HG03558 (cell line): Measurements from ENCODE around the gene PRIMA1.

Experiments used
- ATAC-seq: cut with Tn5 transposase; IDR thresholded peaks from one replicate; pipeline ENCODE4 v1.9.1; 2021; ENCODE audit warnings: moderate number of reproducible peaks; ENCODE audit not compliant: unreplicated experiment; ENCODE audit errors: extremely low read depth

PRIMA1 gene

DNA sequence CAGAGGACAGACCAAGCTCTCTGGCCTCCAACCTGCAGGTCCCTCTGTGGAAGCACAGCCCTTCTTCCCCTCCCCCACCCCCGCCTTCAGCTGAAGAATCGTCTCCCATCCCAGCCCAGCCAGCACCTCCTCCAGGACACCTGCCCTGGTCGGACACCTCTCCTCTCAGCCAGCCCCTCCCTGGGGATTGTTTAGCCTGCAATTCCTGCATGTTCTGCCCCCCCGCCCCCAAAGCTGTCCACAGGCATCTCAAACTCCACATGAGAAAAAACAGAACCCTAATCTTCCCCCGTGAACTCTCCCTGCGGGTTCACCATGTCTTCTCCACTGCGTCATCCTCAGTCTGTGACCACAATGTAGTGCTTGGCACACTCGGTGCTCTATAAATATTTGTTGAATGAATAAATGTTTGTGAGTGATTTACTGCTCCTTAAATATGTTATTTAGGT, 24.1 kb downstream of the PRIMA1 start:
- ATAC-seq: no peak

DNA sequence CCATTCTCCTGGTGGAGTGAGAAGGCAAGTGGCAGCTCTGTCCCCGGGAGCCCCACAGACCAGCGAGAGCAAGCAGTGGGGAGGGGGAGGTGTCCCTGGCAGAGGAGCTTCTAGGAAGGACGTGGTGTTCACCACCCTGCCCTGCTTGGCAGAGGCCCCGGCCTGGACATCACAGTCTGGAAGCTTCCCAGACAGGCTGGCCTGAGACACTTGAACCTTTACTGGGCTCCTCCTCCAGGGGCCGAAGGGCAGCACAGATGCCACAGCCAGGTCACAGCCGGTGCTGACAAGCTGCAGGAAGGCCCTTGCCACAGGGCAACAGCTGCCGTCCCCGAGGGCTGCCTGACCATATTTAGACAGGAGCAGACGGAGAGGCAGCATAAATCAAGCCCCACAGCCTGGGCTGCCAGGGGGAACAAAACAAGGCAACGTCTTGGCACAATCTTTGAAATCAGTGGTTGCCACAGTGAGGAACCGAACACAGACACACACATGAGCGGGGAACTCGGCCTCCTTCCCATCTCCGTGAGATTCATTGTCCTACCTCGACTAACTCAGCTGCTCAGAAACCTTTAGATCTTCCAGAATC, 28.5 kb downstream of the PRIMA1 start:
- ATAC-seq: no peak

DNA sequence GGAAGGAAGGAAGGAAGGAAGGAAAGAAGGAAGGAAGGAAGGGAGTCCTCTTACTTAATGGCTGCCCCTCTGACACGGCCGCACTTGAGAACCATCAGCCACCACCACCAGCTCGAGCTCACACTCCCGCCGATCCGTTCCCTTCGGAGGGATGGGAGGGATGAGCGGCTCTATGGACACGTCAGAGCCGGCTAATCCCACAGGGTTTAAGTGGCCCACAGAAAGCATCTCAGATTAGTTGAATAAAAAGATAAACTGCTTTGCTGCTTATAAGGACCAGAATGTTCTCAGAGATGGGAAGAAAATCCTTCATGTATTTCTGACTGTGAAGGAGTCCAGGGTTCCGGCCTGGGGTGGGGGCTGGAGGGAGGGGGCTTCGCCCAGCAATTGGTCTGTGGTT, 31.1 kb downstream of the PRIMA1 start:
- ATAC-seq: no peak

DNA sequence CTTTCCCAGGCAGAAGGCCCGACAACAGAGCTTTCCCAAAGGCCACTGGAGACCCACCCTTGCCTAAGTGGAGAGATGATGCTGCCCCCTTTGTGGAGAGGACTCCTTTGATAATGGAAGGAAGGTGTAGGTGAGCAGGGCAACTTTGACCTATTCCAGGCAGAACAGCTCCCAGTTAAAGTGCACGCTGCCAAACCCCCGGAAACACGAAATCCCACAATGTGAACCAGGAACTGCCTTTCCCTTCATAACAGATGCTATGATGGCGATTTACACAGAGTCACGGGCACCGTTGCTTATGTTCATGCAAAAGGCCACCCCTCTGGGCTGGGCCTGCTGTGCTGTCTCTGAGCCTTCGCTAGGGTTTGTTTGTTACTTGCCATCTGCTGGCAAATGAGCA, 34.6 kb downstream of the PRIMA1 start:
- ATAC-seq: no peak

DNA sequence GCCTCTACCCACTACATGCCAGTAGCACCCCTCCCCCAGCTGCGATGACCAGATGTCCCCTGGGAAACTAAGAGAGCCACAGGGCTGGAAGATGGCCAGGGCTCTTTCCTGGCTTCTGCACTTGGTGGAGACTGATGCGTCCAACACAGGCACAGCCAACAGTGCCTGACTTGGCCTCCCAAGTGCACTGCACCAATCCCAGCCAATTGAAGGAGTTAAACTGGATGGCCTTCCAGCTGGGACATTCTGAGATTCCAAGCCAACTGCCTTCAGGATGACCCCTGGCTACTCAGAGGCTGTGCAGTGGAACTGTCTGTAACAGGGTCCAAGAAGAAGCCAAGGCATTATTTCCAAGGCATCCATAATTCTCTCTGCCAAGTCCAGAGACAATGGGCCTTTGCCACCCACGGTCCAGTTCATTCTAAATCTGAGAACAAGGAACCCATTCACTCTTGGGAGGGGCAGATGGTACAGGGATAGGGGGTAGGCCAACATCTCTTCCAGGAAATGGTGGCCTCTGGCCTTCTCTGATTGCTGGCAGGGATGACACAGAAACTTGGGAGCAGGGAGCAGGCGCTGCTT, 35.2 kb downstream of the PRIMA1 start:
- ATAC-seq: no peak

DNA sequence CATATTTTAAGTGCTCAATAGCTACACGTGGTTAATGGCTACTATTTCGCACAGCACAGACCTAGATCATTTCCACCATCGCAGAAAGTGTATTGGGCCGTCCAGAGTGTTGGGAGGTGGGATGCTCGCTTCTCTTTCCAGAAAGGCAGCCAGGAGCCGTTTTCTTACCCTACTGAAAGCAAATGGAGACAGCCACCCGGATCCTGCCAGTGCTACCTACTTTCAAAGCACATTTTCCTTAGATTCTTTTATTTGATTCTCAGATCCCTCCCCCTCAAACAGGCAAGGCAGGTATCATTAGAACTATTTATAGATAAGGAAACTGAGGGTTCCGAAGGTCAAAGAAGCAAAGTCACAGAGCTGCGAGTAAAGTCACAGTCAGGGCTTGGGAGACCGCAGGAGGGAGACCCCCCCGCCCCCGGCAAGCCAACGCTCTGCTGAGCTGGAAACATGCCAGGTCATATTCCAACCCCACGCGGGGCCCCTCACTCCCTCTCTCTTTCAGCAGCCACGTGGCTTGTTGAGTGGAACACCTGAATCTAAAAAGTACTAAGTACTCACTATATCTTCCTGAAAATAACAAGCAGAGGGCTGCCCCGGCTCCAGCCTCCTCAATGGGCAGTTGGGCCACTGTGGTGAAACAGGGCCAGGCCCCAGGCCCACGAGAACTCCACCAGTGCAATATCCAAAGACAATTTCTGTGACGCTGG, 36.2 kb downstream of the PRIMA1 start:
- ATAC-seq: no peak

DNA sequence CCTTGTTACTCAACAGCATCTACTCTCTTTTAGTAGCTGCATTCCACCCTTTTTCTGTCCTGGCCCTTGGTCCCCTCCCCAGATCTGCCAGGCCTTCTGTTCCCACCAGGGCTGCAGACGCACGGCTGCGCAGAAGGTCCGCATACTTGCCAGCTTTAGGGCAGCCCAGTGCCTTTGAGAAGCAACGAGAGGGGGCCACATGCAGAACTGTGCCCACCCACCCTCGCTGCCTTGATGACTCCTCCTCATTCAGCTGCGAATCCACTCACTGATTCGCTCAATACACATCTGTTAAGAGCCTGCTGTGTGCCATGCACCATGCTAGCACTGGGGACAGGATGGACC, 39.2 kb downstream of the PRIMA1 start:
- ATAC-seq: no peak

DNA sequence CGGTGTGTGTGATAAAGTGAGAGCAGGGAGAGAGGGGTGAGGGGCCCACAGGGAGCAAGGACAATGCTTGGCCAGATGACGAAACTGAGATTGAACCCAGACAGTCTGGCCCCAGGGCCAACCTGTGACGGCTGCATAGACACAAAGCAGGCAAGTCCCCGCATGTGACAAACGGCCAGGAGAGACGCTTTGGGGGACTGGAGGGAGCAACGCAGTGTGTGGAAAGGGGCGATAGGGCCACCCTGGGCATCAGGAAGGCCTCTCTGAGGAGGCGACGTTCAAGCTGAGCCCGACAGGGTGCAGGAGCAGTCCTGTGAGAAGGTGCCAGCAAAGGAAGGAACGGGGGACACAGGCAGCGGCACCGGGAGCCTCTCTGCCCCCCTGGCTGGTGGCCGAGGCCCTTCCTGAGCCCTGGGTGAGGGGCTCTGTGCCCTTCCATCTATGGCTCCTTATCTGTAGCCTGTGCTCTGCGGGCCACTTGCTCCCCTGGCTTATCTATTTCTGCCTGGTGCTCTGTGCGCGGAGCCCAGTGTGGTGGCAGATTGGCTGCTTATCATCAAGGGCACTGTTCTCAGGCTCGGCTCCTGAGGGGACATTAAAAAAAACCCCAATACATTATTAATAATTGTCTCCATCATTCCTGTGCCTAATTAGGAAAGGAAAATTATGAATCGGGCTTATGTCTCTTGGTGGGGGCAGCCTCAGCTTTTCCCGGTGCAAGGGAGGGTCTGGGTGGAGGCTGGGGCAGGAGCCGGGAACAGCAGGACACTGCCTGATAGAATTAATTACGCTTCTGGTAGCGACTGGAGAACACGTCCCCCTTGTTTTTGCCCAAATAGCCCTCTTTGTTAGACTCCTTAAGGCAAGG, 39.8 kb downstream of the PRIMA1 start:
- no peak for ATAC-seq

DNA sequence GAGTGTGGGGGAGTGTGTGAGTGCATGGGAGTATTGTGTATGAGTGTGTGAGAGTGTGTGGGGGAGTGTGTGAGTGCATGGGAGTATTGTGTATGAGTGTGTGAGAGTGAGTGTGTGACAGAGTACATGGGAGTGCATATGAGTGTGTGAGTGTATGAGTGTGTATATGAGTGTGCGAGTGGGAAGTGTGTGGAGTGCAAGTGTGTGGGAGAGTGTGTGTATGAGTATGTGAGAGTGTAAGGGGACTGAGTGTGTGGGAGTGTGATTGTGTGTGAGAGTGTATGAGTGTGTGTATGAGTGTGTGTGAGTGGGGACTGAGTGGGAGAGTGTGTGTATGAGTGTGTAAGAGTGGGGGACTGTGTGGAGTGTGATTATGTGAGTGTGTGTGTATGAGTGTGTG, 40.7 kb downstream of the PRIMA1 start:
- no peak for ATAC-seq

DNA sequence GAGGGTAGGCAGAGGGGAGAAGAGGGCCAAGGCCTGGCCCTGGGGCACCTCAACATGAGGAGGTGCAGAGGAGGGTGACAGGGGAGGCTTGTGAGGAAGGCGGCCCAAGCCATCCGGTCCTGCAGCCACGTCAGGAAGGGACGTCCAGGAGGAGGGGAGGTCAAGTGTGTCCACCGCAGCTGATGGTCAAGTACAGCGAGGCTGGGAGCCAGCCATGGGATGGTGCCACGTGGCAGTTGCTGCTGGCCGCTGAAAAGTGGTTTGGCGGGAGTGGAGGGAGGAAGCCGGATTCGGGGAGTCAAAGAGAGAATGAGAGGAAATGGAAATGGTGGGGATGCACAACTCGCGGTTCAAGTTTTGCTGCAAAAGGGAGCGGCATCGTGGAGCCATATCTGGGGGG, 41.2 kb downstream of the PRIMA1 start:
- no peak for ATAC-seq

DNA sequence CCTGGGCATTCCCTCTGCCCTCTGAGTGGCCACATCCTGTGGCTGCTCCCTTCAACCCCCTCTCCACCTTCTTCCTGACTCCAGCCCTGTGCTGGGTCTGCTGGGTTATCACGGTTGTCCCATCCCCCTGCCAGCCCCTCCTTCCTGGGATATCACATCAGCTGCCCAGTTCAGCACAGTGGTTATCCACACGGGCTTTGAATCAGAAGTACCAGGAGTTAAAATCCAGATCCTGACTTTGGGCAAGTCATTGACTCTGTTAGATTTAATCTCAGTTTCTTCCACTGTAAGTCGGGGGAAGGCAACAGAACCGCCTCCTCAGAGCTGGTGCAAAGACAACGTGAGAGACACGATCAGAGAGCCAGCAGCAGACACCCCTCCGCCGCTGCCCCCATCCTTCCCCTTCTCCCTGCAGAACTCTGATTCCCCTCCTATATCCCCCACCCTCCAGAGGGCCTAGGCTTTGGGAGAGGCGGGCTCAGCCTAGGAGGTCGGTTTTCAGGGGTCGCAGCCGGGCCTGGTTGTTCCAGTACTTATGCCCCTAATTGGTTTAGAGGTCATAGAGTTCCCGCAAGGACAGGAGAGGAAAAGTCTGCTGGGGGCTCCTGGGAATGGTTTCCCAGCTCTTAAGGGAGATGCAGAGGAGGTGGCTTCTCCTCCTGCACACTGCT, 42.5 kb downstream of the PRIMA1 start:
- no peak for ATAC-seq

DNA sequence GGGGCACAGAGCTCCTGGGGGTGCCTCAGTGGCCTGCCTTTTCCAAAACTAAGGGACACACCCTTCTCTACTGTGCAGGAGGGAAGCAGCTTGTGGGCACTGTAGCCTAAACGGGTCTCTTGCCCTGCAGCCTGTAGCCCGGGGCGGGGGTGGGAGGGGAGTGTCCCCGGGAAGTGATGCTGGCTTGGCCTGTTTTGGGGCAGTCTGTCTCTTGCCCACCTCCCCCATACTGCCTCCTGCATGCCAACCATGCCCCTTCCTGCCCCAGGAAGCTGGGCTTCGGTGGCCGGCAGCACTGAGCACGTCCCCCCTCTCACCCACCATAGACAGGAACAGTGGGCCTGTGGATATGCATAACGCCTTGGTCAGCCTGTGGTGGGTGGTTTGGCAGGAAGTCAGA, 43.4 kb downstream of the PRIMA1 start:
- ATAC-seq: no peak

DNA sequence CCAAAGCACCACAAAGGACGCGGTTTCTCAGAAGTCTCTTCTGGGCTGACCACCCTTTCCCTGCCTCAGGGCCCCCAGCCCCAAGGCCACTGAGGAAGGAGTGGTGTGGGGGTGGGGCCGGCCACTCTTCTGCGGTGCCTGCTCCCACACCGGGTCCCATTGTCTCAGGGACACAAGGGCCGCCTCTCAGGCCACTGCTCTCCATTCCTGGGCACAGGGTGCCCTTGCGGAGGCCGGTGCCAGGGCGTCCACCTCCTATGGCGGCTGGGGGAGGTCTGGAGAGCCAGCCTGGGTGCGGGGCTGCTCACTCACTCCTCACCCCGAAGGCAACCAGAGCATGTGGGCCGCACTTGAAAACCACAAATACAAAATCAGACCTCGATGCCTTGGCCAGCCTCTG, 44.1 kb downstream of the PRIMA1 start:
- no peak for ATAC-seq

DNA sequence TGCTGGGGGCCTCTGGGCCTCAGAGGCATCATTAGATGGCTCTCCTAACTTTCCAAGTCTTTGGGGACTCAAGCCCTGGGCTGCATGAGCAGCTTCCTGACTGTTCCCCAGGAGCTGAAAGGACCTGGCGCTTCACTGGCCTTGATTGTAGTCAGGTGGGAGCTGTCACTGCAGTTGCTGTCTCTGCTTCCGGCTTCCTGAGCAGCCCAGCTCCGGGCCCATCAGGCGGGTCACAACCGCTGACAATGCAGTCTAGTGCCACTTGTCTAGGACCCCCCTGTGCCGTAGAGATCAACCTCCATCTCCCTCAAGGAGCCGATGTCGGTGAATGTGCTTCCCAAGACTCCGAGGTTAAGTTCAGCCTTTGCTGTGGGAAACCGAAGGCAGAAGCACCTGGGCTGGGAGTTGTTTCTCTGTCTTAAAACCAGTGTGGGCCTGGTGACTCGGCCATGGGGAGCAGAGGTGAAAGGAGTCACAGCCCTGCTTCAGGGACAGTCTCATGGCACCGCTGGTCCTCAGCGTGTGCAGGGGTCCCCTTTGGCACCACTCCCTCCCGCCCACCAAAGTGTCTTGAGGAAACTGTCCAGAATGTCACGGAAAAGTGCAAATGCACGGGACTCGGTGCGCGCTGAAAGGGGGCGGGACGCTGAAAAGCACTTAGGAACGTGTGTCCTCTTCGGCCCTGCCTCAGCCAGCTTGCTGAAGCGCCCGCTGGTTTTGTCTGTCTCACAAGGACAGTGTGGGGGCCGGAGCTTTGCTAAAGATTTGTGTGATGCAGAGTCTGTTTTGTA, 44.8 kb downstream of the PRIMA1 start:
- ATAC-seq: no peak

DNA sequence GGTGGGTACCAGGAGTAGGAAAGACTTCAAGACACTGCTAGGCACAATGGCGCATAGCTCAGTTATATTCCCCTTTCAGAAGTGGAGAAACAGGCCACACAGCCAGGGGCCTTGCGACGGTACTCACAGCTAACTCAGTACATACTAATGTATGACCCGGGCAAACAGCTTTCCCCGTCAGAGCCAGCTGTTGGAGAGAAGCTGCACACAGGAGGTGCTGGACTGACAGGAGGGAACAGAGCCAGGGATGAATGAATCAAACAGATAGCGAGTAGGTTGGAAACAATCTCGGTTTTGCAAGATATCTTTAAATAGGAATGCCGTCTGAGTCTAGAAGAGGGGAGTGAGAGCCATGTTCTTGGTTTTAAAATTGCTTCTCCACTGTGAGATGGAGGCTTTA, 45.5 kb downstream of the PRIMA1 start:
- ATAC-seq: no peak

DNA sequence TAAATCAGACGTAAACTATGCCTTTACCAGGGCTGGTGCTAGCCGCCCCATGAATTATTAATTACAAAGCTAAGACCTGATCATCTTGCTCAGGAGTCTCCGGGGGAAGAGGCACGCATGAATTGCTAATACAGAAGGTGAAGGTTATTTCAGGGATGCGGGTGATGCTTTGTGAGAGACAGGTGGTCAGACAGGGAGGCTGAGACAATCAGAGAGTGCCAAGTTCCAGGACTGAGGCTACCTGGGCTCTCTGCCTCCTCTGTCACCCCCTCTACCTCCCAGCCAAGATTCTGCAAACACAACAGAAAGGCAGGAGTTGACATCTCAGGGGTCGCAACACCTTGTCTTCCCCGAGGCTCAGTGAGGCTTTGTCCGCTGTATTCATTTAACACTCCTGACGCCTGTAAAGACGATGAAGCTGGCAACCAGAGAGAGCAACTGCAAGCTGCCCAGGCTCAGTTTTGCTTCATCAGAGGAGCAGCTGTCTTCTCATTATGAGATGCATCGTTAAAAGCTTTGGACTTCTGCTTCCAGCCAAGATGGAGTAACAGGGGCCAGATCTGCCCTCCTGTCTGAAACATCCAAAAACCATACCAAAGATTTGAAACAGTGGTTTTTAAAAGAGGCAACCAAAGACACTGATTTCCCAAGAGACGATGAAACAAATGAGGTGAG, 46.6 kb downstream of the PRIMA1 start:
- ATAC-seq: no peak

DNA sequence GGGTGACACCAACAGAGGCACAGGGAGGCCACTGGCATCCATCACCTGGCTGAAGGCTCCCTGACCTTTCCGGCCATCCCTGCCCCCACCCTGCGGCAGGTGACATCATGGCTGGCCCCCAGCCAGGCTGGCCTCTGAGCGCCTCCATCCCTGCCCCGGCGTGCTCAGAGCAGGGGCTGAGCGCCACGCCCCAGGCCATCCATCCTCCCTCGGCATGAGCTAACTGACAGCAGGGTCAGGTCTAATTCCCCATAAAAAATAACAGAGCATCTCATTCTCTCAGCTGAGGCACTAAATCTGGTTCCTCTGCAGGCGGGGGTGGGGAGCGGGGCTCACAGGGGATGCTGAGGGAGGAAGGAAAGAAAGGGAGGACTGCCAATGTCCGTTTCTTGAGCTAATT, 50.7 kb downstream of the PRIMA1 start:
- ATAC-seq: no peak

DNA sequence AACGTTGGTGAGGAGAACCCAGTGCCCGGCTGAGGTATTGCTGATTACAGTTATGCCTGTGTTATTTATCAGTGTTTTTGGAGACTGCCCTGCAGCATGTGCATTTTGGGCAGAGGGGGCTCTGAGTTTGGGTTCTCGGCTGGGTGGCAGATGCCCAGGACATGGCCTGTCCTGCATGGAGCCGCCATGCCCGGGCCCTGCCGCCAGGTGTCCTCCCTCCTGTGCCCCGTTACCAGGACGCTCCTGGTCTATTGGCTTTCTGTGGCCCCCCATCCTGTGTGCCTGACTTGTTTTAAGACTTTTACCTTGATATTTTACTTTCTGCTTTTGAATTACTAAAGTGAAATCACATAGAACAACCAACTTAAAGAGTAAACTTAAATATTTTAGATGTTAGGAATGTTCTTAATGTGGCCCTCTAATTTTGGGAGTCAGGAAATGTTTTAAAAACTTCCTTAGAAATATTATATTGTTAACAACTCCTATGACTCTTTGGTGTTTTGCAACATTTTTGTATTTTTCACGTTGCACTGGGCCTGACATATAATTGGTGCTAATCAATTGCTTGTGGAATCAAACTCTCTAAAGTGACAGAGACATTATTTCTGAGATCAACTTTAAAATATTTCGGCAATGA, 51.8 kb downstream of the PRIMA1 start:
- ATAC-seq: no peak

DNA sequence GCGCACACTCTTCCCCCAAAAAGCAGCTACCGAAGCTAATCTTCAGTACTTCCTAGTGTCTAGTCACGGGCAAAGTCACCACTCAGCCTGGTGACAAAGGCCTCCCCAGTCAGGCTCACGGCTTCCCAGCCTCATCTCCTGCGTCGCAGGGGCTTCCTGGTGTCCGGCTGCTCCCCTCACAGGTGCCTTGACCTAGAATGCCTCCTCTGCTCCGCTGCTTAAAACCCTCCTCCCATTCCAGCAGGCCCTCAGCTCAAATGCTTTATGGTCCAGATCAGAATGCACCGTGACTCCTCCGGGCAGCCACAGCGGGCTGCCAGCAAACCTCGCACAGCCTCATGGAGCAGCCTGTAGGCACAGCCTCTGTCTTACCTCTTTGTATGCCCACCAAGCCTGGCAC, 53.1 kb downstream of the PRIMA1 start:
- no peak for ATAC-seq
